K562 (cell line): ENCODE results near the gene PDHX. TPM values are rescaled to one million over a fixed set of nuclear protein-coding genes. Genes with fewer than 3 reads are reported as not detected.
A peak's percentile ranks its signal among the peaks of the same experiment; 100 is the strongest.

Experiments
- BACH1 ChIP-seq: fragments of 200-800 bp; sonication (Bioruptor generic); IDR thresholded peaks from 2 replicates; pipeline ENCODE4 v1.6.1; 2016; ENCODE audit warnings: missing genetic modification characterization, missing compliant biosample characterization
- CHD1 ChIP-seq: fragments of 200-600 bp; sonication (generic); IDR thresholded peaks from one replicate; pipeline ENCODE4 v1.6.1; 2012; ENCODE audit warnings: mild to moderate bottlenecking, moderate library complexity, low read length, inconsistent platforms
- CREB1 ChIP-seq, 2 experiments: sonication (generic) in 1 of 2; formaldehyde crosslinking in 1 of 2; IDR thresholded peaks; 2 replicates each; pipeline versions ENCODE4 v1.6.1 to v1.8.0; 2012 to 2022; ENCODE audit warnings: inconsistent platforms in 1 of 2, mild to moderate bottlenecking in 1 of 2, missing genetic modification reagents in 1 of 2, moderate library complexity in 1 of 2
- FOXP1 ChIP-seq: sonication (generic); formaldehyde crosslinking; IDR thresholded peaks from 2 replicates; pipeline ENCODE4 v1.8.0; 2022; ENCODE audit warnings: mild to moderate bottlenecking, missing genetic modification reagents
- HMGN3 ChIP-seq: IDR thresholded peaks from 2 replicates; pipeline ENCODE4 v1.6.1; 2011; ENCODE audit warnings: borderline replicate concordance, low read depth, mild to moderate bottlenecking, mixed read lengths, low read length; ENCODE audit not compliant: insufficient read length; ENCODE audit errors: extremely low read depth
- LARP7 ChIP-seq: fragments of 450-650 bp; IDR thresholded peaks from 2 replicates; pipeline ENCODE4 v1.6.1; 2016
- MTF1 ChIP-seq: fragments of 250-450 bp; sonication (Bioruptor Pico); IDR thresholded peaks from 2 replicates; pipeline ENCODE4 v1.9.0; 2021; ENCODE audit warnings: moderate library complexity, mild to moderate bottlenecking, inconsistent platforms, borderline replicate concordance
- PYGO2 ChIP-seq: fragments of 450-650 bp; IDR thresholded peaks from 2 replicates; pipeline ENCODE4 v1.6.1; 2016; ENCODE audit warnings: mild to moderate bottlenecking, missing genetic modification characterization, moderate library complexity, missing compliant biosample characterization
- RAD21 ChIP-seq, 2 experiments: fragments of 250-450 bp in 1 of 2; fragments of 450-650 bp in 1 of 2; sonication (Bioruptor Pico) in 1 of 2; formaldehyde crosslinking in 1 of 2; IDR thresholded peaks in 1 of 2; conservative IDR thresholded peaks in 1 of 2; 2 replicates each; pipeline versions ENCODE4 v1.4.0 to v1.8.0; 2020 to 2022; ENCODE audit warnings: mild to moderate bottlenecking in 2 of 2, moderate library complexity in 1 of 2
- RAD51 ChIP-seq: fragments of 450-650 bp; IDR thresholded peaks from 2 replicates; pipeline ENCODE4 v1.7.1; 2016; ENCODE audit warnings: low read depth, mild to moderate bottlenecking, borderline replicate concordance
- SMARCE1 ChIP-seq: fragments of 450-650 bp; IDR thresholded peaks from 2 replicates; pipeline ENCODE4 v1.7.1; 2016; ENCODE audit warnings: mild to moderate bottlenecking
- U2AF2 ChIP-seq: fragments of 200-400 bp; formaldehyde crosslinking; optimal IDR thresholded peaks from 2 replicates; pipeline ENCODE3; 2017; ENCODE audit warnings: low read depth, mild to moderate bottlenecking, low read length
- XRCC4 ChIP-seq: IDR thresholded peaks from one replicate; pipeline ENCODE4 v1.6.1; 2011; ENCODE audit not compliant: insufficient read depth, insufficient read length; ENCODE audit errors: extremely low read depth
- ZFP36 ChIP-seq: fragments of 150-350 bp; IDR thresholded peaks from 2 replicates; pipeline ENCODE4 v1.6.1; 2018; ENCODE audit warnings: low read length, low read depth; ENCODE audit not compliant: partially characterized antibody
- ZNF830 ChIP-seq: fragments of 250-450 bp; sonication (Bioruptor Pico); IDR thresholded peaks from 2 replicates; pipeline ENCODE4 v1.5.0; 2021; ENCODE audit warnings: mild to moderate bottlenecking
- polyA plus RNA-seq, 8 experiments: library from polyadenylated mRNA; depleted of rRNA in 4 of 8; stranded (reverse) in 5 of 8; unstranded in 3 of 8; fragments of >200 nt; fragmentation: Nextera tagmentation in 2 of 8; fragmentation: Illumina TruSeq in 1 of 8; extraction: Ambion mirVana in 2 of 8; extraction: Trizol in 1 of 8; gene quantifications; 2 replicates each; pipeline versions ENCODE4 v1.2.1 to v1.2.3, GENCODE V29; 2011 to 2014; ENCODE audit warnings: inconsistent platforms in 1 of 8, missing spikeins in 1 of 8
- total RNA-seq, 7 experiments: library from RNA; depleted of rRNA in 6 of 7; stranded (reverse); fragments of >200 nt in 6 of 7; fragmentation: Illumina TruSeq in 2 of 7; extraction: Trizol in 2 of 7; gene quantifications; 2 replicates each; pipeline versions ENCODE4 v1.2.1 to v1.2.3, GENCODE V29; 2011 to 2021; ENCODE audit warnings: low replicate concordance in 1 of 7
- TF ChIP-seq, protein P1 (sequence below), 3 experiments: IDR thresholded peaks in 2 of 3; conservative IDR thresholded peaks in 1 of 3; 2 replicates each; pipeline ENCODE4 v1.5.1; 2011 to 2012; ENCODE audit warnings: low read length in 3 of 3, mild to moderate bottlenecking in 3 of 3, control low read depth in 2 of 3, improper control_type of control experiment in 1 of 3, inconsistent platforms in 1 of 3, low read depth in 1 of 3, mixed read lengths in 1 of 3, moderate library complexity in 1 of 3; ENCODE audit not compliant: insufficient read depth in 2 of 3
- TF ChIP-seq, protein P2 (sequence below): fragments of 450-650 bp; IDR thresholded peaks from 2 replicates; pipeline ENCODE4 v1.6.1; 2017; ENCODE audit warnings: mild to moderate bottlenecking, moderate library complexity
- TF ChIP-seq, protein P3 (sequence below): sonication (generic); formaldehyde crosslinking; IDR thresholded peaks from 2 replicates; pipeline ENCODE4 v1.9.0; 2022; ENCODE audit warnings: mild to moderate bottlenecking, missing genetic modification reagents
- TF ChIP-seq, protein P4 (sequence below): fragments of 450-650 bp; IDR thresholded peaks from one replicate; pipeline ENCODE4 v1.6.1; 2018; ENCODE audit warnings: mild to moderate bottlenecking, moderate library complexity; ENCODE audit not compliant: partially characterized antibody
- TF ChIP-seq, protein P5 (sequence below), 3 experiments: fragments of 200-800 bp in 1 of 3; sonication (Bioruptor generic) in 1 of 3; sonication (generic) in 1 of 3; formaldehyde crosslinking in 1 of 3; IDR thresholded peaks; 2 replicates each; pipeline versions ENCODE4 v1.6.1 to v1.8.0; 2016 to 2022; ENCODE audit warnings: mild to moderate bottlenecking in 2 of 3, missing compliant biosample characterization in 2 of 3, missing genetic modification characterization in 2 of 3, missing genetic modification reagents in 1 of 3

PDHX gene
- total and polyA plus RNA-seq, 9 of the 15 experiments (the other 6 are each of a cell fraction or from before 2014, with no cell fraction given) = 20.8 to 43.5 (median 31.2) TPM

DNA sequence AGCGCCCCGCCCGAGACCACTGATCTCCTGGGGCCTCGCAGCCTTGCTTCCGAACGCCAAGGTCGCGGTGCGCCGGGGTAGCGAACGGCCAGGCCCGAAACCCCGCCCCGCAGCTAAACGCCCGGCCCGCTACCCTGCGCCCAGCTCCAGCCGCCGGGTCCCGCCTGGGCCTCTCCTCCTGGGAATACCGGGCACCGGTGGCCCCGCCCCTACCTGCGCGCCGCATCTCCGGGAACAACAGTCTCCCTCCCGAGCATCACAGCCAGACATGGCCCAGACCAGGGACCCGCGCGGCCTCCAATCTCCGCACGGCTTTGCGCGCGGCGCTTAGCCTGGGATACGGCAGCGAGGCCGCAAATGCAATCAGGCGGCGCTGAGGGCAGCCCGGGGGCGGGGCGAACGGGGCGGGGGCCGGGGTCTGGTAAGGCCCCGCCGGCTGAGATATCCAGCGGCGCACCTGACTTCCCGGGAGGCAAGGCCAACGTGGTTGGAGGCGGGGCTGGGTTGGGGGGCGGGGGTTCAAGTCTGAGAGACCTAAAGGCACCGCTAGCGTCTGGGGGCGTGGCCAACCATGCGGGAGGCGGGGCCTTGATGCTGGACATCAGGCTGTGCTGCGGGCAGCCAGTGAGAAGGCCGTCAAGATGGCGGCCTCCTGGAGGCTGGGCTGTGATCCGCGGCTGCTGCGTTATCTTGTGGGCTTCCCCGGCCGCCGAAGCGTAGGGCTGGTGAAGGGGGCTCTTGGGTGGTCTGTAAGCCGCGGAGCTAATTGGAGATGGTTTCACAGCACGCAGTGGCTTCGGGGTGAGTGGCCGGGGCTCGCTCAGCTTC is at the start of gene PDHX, which contains the start of gene APIP (continued):
- no peak for TF ChIP-seq BACH1 (tag)
- peak; percentile 80; the same call in 1 of the 2 replicates for TF ChIP-seq FOXP1 (CRISPR knock-in tag)
- TF ChIP-seq LARP7 = no peak
- TF ChIP-seq MTF1 (CRISPR knock-in tag) = no peak
- TF ChIP-seq ZNF830 (CRISPR knock-in tag) = 0 out of 2 replicates have a peak, but pooled peaks have one; percentile 62
- TF ChIP-seq ZFP36 = no peak
- no peak for TF ChIP-seq PYGO2 (tag)
- TF ChIP-seq CHD1 = no peak
- TF ChIP-seq, protein P1, sequence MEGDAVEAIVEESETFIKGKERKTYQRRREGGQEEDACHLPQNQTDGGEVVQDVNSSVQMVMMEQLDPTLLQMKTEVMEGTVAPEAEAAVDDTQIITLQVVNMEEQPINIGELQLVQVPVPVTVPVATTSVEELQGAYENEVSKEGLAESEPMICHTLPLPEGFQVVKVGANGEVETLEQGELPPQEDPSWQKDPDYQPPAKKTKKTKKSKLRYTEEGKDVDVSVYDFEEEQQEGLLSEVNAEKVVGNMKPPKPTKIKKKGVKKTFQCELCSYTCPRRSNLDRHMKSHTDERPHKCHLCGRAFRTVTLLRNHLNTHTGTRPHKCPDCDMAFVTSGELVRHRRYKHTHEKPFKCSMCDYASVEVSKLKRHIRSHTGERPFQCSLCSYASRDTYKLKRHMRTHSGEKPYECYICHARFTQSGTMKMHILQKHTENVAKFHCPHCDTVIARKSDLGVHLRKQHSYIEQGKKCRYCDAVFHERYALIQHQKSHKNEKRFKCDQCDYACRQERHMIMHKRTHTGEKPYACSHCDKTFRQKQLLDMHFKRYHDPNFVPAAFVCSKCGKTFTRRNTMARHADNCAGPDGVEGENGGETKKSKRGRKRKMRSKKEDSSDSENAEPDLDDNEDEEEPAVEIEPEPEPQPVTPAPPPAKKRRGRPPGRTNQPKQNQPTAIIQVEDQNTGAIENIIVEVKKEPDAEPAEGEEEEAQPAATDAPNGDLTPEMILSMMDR (IDR thresholded peaks at IDR 0.05 in 2 of 3, conservative IDR thresholded peaks at IDR 0.05 in 1 of 3; ENCODE audit: insufficient read depth in 2 of 3, low read depth in 1 of 3, low read length in 3 of 3) = no peak
- TF ChIP-seq RAD51 = no peak
- TF ChIP-seq SMARCE1 = no peak; the same call in 1 of the 2 replicates
- TF ChIP-seq HMGN3 = no peak
- TF ChIP-seq, protein P2, sequence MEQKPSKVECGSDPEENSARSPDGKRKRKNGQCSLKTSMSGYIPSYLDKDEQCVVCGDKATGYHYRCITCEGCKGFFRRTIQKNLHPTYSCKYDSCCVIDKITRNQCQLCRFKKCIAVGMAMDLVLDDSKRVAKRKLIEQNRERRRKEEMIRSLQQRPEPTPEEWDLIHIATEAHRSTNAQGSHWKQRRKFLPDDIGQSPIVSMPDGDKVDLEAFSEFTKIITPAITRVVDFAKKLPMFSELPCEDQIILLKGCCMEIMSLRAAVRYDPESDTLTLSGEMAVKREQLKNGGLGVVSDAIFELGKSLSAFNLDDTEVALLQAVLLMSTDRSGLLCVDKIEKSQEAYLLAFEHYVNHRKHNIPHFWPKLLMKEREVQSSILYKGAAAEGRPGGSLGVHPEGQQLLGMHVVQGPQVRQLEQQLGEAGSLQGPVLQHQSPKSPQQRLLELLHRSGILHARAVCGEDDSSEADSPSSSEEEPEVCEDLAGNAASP = no peak
- no peak for TF ChIP-seq RAD21 (CRISPR knock-in tag; conservative IDR thresholded peaks at IDR 0.05 in 1 of 2, IDR thresholded peaks at IDR 0.05 in 1 of 2)
- TF ChIP-seq, protein P3, sequence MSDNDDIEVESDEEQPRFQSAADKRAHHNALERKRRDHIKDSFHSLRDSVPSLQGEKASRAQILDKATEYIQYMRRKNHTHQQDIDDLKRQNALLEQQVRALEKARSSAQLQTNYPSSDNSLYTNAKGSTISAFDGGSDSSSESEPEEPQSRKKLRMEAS (CRISPR knock-in tag) = peak; percentile 42; the same call in 1 of the 2 replicates
- TF ChIP-seq, protein P4, sequence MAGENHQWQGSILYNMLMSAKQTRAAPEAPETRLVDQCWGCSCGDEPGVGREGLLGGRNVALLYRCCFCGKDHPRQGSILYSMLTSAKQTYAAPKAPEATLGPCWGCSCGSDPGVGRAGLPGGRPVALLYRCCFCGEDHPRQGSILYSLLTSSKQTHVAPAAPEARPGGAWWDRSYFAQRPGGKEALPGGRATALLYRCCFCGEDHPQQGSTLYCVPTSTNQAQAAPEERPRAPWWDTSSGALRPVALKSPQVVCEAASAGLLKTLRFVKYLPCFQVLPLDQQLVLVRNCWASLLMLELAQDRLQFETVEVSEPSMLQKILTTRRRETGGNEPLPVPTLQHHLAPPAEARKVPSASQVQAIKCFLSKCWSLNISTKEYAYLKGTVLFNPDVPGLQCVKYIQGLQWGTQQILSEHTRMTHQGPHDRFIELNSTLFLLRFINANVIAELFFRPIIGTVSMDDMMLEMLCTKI = no peak
- TF ChIP-seq CREB1 (IDR thresholded peaks at IDR 0.05) = peak; percentile 25; the same call in 1 of the 2 replicates
- no peak for TF ChIP-seq CREB1 (CRISPR knock-in tag; IDR thresholded peaks at IDR 0.05)
- TF ChIP-seq, protein P5, sequence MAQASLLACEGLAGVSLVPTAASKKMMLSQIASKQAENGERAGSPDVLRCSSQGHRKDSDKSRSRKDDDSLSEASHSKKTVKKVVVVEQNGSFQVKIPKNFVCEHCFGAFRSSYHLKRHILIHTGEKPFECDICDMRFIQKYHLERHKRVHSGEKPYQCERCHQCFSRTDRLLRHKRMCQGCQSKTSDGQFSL (CRISPR knock-in tag; IDR thresholded peaks at IDR 0.05) = no peak
- TF ChIP-seq, protein P5 (tag; IDR thresholded peaks at IDR 0.05) = no peak
- TF ChIP-seq U2AF2 = no peak
- no peak for TF ChIP-seq XRCC4
